Measurements from ENCODE around the gene PTTG2.

PTTG2 gene

DNA sequence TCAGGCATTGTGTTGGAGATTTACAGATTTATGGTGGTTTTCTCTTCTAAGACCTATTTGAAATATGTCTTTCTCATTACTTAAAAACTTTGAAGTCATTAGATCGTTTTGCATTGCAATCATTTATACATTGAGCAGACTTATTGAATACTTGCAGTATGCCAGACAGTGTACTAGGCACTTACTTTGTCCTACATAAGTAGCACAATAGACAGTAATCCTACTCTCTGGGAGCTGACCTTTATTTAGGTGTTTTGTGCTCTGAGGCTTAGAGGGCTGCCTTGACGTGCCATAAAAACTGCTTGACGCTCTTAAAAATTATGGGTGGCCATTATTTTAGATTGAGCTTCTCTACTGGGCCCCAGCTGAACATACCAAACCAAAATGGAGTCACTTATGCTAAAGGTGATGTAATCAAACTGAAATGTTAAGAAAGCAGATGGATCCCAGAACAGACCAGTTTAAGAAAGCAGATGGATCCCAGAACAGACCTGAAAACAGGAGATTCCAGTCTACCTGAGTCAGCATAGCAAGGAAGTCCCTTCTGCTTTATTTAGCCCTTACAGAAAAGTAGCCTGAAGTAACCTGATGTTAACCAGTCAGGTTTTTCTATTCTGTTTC lies 42.4 kb downstream of the PTTG2 start:
- intact Hi-C loops (cut with DNase I), result no loop called here
- no peak for DNase-seq

DNA sequence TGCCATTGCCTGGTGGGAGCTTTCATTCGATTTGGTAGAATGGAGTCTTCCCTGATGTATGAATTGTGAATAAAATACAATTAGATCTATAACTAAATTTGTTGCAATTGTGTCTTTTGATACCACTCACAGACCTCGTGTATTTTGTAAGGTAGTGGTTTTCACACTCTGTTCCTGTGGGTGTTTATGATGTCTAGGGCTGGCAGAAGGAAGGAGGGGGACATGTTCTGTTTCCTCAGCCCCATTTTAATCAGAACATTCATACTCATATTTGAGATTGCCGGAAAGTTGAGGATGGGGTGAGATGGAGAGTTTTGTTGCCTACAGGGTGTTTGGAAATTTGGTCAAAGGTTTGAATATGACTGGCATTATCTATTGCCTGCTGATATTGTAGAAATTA lies 42.9 kb downstream of the PTTG2 start:
- intact Hi-C loops (cut with DNase I), result no loop called here

GRCh38 chr4:38003628-38004027 lies 43.4 kb downstream of the PTTG2 start:
- no peak for DNase-seq
- intact Hi-C loops (cut with DNase I), result no loop called here

More for the DNA sequence above, 42.9 kb downstream of the PTTG2 start:
- DNase-seq, result no peak

DNA sequence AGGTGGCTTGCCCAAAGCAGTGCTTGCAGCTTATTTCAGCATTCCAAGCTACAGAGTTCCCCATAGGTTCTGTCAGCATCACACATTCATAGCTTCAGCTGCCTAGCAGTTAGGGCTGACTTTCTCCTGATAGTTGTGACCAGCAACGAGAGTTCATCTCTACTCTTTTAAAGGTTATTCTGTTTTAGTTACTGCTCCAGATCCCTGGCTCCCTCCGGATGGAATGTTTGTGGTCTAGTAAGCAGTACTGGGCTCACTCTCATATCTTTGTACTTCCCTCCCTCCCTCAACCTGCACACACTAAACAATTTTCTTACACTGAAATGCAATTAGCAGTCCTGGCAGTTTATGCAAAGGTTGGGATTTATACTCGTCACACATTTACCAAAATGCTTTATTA lies 43.9 kb downstream of the PTTG2 start:
- no peak for DNase-seq
- intact Hi-C loops (cut with DNase I), result no loop called here

DNA sequence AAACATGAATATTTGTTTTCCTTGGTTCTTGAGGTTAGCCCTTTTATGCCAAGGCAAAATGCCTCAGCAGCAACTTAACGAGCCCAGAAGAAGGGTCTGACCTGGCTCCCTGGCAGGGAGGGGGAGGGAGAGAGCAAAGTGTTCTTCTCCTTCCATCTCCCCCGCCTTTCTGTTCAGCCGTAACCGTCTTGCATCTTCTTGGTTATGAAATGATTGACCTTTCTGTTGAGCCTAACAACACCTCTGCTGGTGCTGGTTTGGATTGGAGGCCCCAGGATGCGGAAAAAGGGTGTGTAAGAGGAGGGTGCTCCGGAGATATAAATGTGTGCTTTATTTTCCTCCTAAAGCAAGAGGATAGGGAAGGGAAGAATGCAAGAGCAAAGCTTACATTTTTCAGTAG lies 44.7 kb downstream of the PTTG2 start:
- intact Hi-C loops (cut with DNase I), result no loop called here
- no peak for DNase-seq

DNA sequence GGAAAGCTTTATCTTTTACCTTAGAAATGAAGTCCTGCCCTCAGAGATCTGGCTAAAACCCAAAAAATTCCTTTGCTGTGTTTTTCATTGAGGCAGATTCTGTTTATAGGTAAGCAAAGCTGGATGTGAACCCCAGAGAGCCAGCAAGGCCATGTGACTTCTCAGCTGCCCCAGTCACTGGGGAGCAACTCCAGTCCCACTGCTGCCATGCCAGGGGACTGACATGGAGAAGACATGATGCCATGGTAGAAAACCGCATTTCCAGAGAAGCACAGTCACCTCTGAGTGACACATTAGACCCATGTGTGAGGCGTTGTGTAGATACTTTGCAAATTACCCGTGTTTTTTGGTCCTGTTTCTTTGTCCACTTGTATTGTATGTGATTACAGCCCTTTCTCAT lies 45.4 kb downstream of the PTTG2 start:
- no peak for DNase-seq
- intact Hi-C loops (cut with DNase I), result no loop called here

DNA sequence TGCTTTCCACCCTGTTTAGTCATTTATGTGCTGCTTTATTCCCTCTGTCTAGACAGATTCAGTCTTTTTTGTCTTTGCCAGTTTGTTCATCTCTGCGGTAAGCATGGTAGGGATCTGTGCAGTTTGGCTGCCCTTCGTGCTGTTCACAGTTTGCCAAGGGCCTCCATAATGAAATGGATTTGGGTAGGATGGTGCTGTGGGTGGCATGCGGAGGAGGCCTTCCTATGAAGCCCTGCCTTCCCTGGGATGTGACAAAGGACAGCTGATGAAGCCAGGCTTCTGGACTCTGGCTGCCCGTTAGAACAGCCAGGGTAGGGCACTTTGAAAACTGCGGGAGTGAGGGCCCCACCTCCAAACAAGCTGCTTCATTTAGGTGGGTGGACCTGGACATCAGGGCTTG lies 47.4 kb downstream of the PTTG2 start:
- DNase-seq, result no peak
- intact Hi-C loops (cut with DNase I), result no loop called here

GRCh38 chr4:38008571-38009021 lies 48.4 kb downstream of the PTTG2 start:
- intact Hi-C loops (cut with DNase I), result no loop called here
- no peak for DNase-seq

DNA sequence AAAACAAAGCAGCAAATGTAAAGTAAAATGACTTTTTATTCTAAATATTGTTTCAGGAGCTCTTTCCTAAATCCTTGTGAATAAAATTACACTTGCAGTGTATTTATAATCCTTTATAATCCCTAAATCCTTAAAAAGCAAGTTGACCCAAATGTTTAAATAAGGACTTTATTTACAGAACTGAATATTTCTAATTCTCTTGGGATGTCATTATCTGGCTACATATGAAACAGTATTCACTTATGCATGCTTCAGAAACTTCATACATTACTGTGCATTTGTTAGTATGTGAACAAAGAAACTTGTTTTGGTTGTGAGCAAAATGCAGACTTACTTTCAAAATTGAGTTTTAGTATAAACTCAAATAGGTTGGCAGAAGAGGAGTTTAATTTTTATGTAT lies 49.2 kb downstream of the PTTG2 start:
- intact Hi-C loops (cut with DNase I), result no loop called here
- no peak for DNase-seq

- intact Hi-C loops (cut with DNase I), result no loop called here
- no peak for DNase-seq
Observed at GRCh38 chr4:38009949-38010348, 49.8 kb downstream of the PTTG2 start.
